22Rv1 (cell line): Measurements from ENCODE around the gene TM2D3.

Experiments
- H3K27ac ChIP-seq: fragments of 450-650 bp; 2 replicates; pipeline ENCODE4 v1.5.1; 2017
- CTCF ChIP-seq: fragments of 450-650 bp; IDR thresholded peaks from 2 replicates; pipeline ENCODE4 v1.5.1; 2017; ENCODE audit warnings: mild to moderate bottlenecking
- ZFX ChIP-seq: fragments of 450-650 bp; IDR thresholded peaks from 2 replicates; pipeline ENCODE4 v1.6.1; 2017; ENCODE audit warnings: antibody characterized with exemption, borderline replicate concordance

Gene TM2D3

DNA sequence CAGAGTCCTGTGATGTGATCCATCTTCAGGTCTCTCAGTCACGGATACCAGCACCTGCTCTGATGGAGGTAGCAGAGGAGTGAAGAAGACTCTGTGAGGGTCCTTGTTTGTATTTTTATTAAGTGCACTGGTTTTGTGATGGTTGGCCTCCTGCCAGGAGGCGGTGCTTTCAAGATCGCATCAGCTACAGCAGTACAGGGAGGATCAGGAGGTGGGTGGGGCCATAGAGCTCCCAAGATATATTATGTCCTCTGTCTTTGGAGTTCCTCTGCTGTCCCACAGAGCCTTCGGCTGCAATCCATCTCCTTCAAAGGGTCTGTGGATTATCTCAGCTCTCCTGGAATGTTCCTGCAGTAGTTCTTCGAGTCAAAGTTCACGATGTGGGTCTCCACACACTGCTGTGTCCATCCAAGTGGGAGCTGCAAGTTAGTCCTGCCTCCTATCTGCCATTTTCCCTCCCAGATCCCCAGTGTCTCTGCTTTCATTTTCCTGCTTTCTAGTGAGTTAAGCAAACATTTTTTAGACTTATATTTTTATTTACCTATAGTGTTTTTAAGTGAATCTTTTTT is 54.7 kb downstream of the TM2D3 start:
- H3K27ac ChIP-seq: no peak overlapping the region
- TF ChIP-seq ZFX (no peak), CTCF (no peak)

DNA sequence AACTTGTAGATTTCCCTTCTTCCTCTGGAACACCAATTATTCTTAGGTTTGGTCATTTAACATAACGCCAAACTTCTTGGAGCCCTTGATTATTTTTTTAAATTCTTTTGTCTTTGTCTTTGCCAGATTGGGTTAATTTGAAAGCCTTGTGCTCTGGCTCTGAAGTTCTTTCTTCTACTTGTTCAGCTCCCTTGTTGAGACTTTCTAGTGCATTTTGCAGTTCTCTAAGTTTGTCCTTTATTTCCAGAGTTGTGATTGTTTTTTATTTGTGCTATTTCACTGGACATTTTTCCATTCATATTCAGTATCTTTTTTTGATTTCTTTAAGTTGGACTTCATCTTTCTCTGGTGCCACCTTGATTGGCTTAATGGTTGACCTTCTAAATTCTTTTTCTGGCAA is 55.5 kb downstream of the TM2D3 start:
- H3K27ac ChIP-seq: no peak overlapping the region
- no peak for TF ChIP-seq ZFX
- TF ChIP-seq CTCF: no peak
